GM18526 (cell line): ENCODE measurements around the gene DEPDC5.

ENCODE experiments used
- POLR2A ChIP-seq: IDR thresholded peaks from 3 replicates; pipeline ENCODE4 v1.6.1; 2011; ENCODE audit not compliant: insufficient read length; ENCODE audit errors: extremely low read depth

The DEPDC5 gene

DNA sequence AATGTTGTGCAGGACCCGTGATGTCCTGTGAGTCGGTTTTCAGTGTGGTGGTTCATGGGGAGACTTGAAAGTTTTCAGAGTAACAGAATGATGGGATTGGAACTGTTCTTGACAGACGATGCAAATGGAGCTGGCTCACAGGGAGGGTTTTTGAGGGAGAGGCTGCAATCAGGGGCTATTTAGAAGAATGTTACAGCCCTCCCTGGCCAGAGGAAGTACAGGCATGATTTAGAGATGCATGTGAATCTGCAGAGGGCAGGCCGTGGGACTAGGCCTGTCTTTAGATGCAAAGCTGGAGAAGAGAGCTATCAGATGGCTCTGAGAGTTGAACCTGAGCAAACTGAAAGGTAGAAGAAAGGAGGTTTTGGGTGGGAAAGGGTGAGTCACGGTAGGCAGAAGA is 115.9 kb downstream of the DEPDC5 start:
- TF ChIP-seq POLR2A, result no peak

GRCh38 chr22:31870890-31871289 is 117.1 kb downstream of the DEPDC5 start:
- TF ChIP-seq POLR2A, result no peak

DNA sequence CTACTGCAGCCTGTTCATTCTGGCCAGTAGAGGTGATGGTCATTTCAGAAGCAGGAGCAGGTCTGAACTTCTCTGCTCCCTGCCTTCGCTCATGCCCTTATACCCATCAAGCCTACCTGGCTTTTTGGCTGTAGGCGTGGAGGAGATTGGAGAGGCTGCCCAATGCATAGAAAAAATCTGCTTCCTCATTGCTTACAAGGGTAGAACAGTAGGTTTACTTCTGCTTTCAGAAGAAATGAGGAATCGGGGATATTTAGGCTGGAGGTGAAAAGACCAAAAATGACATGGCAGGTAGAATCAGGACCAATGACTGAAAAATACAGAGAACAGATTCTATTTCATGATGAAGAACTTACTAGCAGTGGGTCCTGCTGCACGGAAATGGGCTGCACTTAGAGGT is 117.7 kb downstream of the DEPDC5 start:
- TF ChIP-seq POLR2A, result no peak

DNA sequence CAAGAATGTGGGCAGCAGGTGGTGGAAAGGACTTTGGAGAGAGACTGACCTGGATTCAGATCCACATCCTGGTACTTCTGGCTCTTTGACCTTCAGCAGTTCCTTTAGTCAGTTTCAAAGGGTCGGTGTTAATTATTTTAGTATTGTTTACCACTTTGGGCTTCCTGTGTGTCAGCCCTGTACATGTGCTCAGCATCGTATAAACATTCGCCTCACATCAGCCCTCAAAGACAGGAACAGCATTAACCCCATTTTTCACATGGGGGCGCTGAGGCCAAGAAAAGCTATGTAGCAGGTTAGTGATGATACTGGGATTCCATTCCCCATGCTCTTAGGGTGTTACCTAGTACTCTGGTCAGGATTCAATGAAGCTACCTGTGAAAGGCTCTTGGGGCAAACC is 118.4 kb downstream of the DEPDC5 start:
- no peak for TF ChIP-seq POLR2A

GRCh38 chr22:31874821-31875220 is 121.0 kb downstream of the DEPDC5 start:
- TF ChIP-seq POLR2A, result no peak

- no peak for TF ChIP-seq POLR2A
Observed at GRCh38 chr22:31876156-31876920, 122.5 kb downstream of the DEPDC5 start.

- no peak for TF ChIP-seq POLR2A
Observed at GRCh38 chr22:31879585-31879984, 125.8 kb downstream of the DEPDC5 start.

- TF ChIP-seq POLR2A, result no peak
Observed at GRCh38 chr22:31881200-31881599, 127.4 kb downstream of the DEPDC5 start.

GRCh38 chr22:31881865-31882264 is 128.0 kb downstream of the DEPDC5 start:
- TF ChIP-seq POLR2A, result no peak

GRCh38 chr22:31882971-31883370 is 129.2 kb downstream of the DEPDC5 start:
- no peak for TF ChIP-seq POLR2A

DNA sequence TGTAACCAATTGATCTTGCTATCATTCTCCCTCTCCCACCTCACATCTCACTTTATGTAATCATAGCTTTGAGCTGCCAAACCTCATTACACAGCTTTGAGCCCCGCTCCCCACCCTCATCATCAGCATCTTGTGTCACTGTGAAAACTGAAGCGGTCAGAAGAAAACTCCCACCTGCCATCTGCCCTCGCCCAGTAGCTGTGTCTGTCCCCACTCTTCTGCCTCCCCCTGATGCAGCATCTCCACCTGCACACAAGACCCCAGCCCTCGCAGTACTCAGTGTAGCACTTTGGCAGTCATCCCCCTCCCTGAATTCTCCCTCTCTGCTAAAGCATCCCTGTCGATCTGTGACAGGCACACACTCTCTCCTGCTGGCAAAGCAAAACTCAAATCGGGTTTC is 130.2 kb downstream of the DEPDC5 start:
- no peak for TF ChIP-seq POLR2A

DNA sequence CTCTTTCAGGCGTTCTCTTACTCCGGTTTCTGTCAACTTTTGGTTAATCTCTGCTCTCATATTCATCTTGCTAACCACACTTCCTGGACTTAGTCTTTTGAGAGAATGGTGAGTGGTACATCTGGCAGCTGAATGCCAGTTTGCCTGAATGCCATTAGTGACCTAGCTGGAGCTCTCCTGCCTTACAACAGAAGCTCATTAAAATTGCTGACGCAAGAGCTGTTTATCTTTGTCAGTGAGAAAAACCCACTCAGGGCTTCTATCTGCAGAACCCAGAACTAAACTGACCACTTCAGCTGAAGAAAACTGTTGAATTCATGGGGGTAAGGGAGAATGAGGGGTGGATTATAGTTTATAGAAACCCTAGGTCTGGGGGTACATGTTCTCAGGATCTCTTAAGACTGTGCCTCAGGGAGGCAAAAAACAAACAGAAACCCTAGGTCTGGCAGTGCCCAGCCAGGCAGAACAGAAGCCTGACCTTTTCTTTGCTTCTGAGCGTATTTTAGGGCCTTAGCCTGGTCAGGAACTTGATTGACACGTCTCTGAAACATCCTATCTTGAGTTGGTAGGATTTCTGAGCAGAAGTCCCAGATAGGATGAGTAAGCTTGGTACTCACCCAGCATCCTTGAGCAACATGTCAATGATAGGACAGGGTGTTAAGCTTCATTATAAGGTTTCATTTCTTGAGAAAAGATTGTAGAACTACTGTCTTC is 137.7 kb downstream of the DEPDC5 start:
- no peak for TF ChIP-seq POLR2A

DNA sequence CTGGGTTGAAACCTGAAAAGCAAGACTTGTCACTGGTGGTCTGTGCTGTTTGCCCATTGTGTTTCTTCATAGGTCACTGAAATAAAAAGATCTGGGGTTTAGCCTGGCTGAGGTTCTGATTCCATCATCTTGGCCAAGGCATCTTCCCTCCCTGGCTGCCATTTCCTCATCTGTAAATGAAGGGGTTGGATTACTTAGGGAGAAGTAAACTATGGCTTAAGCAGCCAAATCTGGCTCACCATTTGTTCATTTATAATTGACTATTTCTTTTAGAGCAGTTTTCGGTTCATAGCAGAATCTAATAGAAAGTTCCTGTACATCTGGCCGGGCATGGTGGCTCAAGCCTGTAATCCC is 138.2 kb downstream of the DEPDC5 start:
- TF ChIP-seq POLR2A, result no peak

GRCh38 chr22:31893460-31893859 is 139.6 kb downstream of the DEPDC5 start:
- no peak for TF ChIP-seq POLR2A

DNA sequence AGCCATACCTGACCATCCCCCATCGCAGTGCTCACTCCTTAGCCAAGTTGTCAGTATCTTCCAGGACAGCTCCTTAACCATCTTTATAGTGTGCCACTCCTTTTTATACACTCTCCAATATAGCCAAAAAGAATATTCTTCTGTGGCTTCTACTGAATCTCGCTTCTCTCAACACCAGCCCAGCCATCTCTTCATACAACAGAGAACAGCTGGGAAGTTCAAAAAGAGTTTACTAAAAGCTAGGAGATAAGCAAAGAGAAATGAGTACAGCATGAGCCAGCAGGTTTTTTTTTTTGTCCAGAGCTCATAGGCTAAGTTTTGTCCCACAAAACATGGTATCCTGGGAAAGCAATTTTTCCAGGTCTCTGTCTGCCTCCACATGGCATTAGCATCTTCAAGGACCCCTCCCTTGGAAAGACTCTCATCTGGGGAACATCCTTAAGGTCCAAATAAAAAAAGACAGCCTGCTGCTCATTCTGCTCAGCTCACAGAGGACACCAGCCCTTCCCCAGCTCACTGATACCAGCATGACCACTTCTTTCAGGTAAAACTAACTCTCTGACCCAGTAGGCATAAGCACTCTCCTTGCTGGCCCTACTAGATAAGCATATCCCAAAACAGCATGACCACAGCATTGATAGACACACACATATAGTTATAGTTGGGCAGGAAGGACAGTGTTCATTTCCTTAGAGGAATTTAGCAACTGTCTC is 141.7 kb downstream of the DEPDC5 start:
- TF ChIP-seq POLR2A, result no peak

- TF ChIP-seq POLR2A, result no peak
Observed at GRCh38 chr22:31896472-31896871, 142.7 kb downstream of the DEPDC5 start.

DNA sequence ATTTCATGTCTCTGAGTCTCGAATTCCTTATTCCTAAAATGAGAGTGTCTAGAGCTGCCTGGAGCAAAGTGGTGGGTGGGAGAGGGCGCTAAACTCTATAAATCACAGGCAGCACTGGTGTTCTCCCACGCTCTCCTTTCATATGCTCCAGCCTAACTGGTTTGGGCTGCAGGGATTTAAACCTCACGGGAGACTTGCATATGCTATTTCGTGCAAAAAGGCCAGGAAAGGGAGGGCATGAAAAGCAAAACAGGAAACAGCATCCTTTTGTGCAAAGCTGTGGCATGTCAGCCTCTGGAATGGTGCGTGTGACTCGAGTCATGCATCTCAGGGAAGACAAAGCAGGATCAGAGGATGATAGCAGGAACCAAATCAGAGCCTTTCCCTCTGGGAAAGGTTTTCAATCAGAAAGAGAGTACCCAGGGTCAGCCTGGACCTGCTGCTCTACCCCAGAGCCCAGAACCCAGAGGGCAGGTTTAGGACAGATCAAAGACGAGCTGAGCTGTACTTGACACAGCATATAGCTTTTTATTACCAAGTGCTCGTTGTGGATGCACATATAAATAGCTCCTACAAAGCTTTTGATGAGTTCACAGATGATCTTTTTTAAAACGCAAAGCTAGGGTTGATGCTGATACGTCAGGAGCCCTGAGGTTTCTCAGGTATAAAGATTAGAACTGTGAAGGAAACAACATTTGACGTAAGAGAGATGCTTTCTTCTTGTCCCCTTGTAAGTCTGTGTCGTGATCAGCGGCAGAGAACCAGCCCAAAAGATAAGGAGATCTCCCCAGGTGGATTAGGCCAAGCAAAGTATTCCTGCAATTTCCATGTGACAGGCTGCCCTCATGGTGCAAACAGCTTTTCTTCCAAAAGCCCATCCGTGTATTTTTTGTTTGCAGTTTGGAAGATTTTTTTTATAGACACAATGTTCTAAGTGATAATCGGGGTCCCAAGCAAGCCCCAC is 144.3 kb downstream of the DEPDC5 start:
- TF ChIP-seq POLR2A, result no peak
